ENCODE measurements around the gene RNASEH2A. TPM values are rescaled to one million over a fixed set of nuclear protein-coding genes. Genes with fewer than 3 reads are reported as not detected.
A peak's percentile ranks its signal among the peaks of the same experiment; 100 is the strongest.

Gene RNASEH2A
- total RNA-seq, 1 donor from 2014 or later: 11.1 TPM

DNA sequence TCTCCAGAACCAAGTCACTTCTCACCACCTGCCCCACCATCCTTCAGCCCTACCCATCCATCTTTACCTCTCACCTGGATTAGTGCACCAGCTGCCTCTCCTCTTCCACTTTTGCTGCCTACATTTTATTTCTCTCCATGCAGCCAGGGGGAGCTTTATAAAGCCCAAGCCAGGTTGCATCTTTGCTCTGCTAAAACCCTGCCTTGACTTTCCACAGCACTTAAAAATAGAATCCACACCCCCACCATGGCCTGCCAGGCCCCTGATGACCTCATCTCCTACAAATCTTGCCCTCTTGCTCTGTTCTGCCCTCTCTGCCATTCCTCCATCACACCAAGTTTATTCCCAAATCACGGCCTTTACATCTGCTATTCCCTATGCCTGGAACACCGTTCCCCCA, 32.8 kb upstream of the RNASEH2A start:
- TF ChIP-seq, protein P1, sequence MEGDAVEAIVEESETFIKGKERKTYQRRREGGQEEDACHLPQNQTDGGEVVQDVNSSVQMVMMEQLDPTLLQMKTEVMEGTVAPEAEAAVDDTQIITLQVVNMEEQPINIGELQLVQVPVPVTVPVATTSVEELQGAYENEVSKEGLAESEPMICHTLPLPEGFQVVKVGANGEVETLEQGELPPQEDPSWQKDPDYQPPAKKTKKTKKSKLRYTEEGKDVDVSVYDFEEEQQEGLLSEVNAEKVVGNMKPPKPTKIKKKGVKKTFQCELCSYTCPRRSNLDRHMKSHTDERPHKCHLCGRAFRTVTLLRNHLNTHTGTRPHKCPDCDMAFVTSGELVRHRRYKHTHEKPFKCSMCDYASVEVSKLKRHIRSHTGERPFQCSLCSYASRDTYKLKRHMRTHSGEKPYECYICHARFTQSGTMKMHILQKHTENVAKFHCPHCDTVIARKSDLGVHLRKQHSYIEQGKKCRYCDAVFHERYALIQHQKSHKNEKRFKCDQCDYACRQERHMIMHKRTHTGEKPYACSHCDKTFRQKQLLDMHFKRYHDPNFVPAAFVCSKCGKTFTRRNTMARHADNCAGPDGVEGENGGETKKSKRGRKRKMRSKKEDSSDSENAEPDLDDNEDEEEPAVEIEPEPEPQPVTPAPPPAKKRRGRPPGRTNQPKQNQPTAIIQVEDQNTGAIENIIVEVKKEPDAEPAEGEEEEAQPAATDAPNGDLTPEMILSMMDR (IDR thresholded peaks at IDR 0.05; ENCODE audit: insufficient read depth, low read length, severe bottlenecking): peak; percentile 38
- DNase-seq (ENCODE audit: low read depth): no peak
- peaks cover 14% of the 10 kb centered on the region for H3K36me3 ChIP-seq (ENCODE audit: control insufficient read depth, insufficient read depth, low read length)
- H3K4me3 ChIP-seq (ENCODE audit: low read depth, low read length): no peak overlapping the region
- no peaks in the 10 kb centered on the region for H3K27me3 ChIP-seq (ENCODE audit: control insufficient read depth, insufficient read depth, low read length)
- FAIRE-seq: no peak

DNA sequence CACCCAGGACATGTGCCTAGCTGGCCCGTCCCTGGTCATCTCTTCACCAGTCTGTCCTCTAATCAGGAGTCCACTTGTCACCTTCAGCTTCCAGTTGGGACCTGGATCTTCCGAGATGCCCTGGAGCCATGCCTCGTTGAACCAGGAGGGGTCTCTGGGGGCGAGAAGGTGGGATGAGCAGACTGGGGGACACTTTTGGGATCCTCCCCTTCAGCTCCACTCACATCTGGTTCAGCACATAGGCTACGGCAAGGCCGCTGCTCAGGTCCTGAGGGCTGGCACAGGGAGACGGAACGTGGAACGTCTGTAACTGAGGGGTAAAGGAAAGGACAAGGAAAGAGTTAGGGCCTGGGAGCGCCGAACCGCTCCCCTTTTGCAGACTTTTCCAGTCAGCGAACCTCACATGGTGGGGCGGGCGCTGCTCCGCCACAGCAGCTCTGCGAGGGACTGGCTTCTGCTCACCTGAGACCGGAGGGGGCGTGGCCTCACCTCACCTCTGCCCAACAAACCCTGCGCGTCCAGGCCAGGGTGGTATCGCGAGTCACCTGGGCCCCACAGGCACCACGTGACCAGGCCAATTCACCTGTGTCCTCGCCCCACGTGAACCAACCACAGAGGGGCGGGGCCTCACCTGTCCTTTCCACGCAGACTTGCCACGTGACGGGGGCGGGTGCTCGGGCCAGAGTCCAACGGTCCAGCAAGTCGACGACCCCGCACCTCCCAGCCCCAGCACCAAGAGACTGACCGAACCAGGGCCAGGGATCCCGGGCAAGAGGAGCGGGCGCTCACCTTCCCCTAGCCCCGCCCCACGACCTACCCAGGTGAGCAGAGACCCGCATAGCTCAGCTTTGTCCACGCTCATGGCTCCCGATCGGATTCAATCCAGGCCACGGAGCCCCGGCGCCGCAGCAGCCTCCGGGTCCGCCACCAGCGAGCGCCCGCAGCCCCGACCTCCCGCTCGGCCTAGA, 31.5 kb upstream of the RNASEH2A start, which contains the start of gene HOOK2:
TSS of gene HOOK2 (minus strand) at position 965 of the 968 bp plus-strand sequence. CDS start at position 862, 103 bp downstream.
- FAIRE-seq (peak; percentile 58), DNase-seq (ENCODE audit: low read depth) (peak; percentile 86)
- Histone ChIP-seq H3K27me3 (ENCODE audit: control insufficient read depth, insufficient read depth, low read length) (no peaks in the 10 kb centered on the region), H3K4me3 (ENCODE audit: low read depth, low read length) (peak within 1 kb of the TSS; percentile 96), H3K36me3 (ENCODE audit: control insufficient read depth, insufficient read depth, low read length) (peaks cover 11% of the 10 kb centered on the region)
- TF ChIP-seq, protein P1 (IDR thresholded peaks at IDR 0.05; ENCODE audit: insufficient read depth, low read length, severe bottlenecking): no peak

DNA sequence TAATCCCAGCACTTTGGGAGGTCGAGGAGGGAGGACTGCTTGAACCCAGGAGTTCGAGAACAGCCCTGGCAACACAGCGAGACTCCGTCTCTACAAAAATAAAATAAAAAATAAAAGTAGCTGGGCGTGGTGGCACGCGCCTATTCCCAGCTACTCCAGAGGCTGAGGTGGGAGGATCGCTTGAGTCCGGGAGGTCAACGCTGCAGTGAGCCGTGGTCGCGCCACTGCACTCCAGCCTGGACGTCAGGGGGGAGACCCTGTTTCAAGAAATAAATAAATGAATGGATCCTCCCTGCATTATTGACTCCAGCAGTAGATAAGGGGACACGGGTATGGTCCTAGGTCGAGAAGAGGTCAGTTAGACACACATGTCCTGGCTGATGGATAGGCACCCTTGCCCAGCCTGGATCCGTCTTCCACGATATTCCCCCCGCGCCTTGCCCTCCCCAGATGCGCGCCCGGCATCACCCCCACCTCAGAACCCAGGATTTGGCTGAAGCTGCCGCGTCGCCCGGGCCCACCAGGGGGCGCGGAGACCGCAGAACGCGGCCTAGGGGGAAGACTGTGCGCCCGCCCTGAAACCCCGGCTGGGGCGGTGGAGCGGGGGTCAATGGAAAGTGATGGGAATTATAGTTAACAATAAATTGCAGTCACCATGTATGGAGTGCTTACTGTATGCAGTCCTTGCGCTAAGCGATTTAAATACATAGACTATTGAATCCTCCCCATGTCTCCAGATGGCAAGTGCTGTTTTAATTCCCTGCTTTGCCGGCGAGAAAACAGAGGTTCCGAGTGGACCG, 29.0 kb upstream of the RNASEH2A start:
- TF ChIP-seq, protein P1 (IDR thresholded peaks at IDR 0.05; ENCODE audit: insufficient read depth, low read length, severe bottlenecking): peak; percentile 87
- DNase-seq (ENCODE audit: low read depth) (no peak), FAIRE-seq (no peak)
- Histone ChIP-seq H3K27me3 (ENCODE audit: control insufficient read depth, insufficient read depth, low read length) (no peaks in the 10 kb centered on the region), H3K36me3 (ENCODE audit: control insufficient read depth, insufficient read depth, low read length) (peaks cover 3% of the 10 kb centered on the region), H3K4me3 (ENCODE audit: low read depth, low read length) (peak overlapping the region; percentile 76)

DNA sequence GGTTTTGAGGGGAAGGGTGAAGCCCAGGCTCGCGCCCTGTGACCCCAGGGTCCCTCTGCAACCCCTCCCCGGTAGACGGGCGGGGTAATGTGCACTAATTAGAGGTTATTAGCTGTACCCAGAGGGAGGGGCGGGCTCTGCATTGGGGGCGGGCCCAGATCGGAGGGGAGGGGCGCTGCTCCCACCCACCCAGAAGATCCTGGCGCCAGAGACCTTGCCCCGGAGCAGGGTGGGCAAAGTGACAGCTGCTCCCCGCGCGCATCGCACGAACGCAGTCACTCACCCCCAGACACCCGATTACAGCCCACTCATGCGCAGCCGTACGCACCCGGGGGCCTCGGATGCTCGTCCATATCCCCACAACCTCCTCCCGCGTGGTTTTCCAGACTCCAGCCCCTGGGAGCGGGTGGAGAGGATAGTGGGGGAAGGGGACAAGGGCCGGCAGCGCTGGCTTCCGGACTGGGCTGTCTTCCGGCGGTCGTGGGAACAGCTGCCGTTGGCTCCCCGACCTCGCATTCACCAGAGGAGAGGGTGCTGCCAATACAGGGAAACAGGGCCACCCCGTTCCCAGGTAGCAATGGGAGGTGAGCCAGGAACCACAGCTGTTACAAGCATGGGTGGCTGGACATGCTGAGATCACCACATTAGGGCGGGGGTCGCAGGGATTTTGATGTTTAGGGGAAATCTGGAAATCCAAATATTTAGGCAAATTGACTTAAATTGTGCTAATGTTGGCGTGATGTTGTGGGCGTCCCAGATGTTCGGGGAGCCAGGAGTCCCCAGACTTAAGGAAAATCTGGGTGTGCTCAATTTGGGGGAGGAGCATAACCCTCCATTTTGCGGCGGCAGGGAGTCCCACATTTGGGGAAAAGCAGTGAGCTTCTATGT, 28.1 kb upstream of the RNASEH2A start:
- TF ChIP-seq, protein P1 (IDR thresholded peaks at IDR 0.05; ENCODE audit: insufficient read depth, low read length, severe bottlenecking): no peak
- H3K4me3 ChIP-seq (ENCODE audit: low read depth, low read length): peak overlapping the region; percentile 76
- H3K36me3 ChIP-seq (ENCODE audit: control insufficient read depth, insufficient read depth, low read length): peaks cover 3% of the 10 kb centered on the region
- DNase-seq (ENCODE audit: low read depth) (peak; percentile 60), FAIRE-seq (no peak)
- no peaks in the 10 kb centered on the region for H3K27me3 ChIP-seq (ENCODE audit: control insufficient read depth, insufficient read depth, low read length)

DNA sequence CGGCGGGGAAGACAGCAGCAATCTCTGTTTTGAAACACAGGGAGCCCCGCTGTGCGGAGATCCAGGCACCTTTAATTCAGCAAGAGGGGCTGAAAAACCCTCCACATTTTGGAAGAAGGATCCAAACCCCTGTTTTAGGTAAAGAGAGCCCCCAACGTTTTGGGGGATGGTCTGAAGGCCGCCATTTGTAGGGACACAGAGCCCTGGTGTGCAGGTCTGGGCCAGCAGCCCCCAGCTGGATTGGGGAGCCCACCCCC, 27.6 kb upstream of the RNASEH2A start:
- no peaks in the 10 kb centered on the region for H3K27me3 ChIP-seq (ENCODE audit: control insufficient read depth, insufficient read depth, low read length)
- DNase-seq (ENCODE audit: low read depth) (no peak), FAIRE-seq (no peak)
- no peaks in the 10 kb centered on the region for H3K36me3 ChIP-seq (ENCODE audit: control insufficient read depth, insufficient read depth, low read length)
- TF ChIP-seq, protein P1 (IDR thresholded peaks at IDR 0.05; ENCODE audit: insufficient read depth, low read length, severe bottlenecking): no peak
- peak overlapping the region; percentile 76 for H3K4me3 ChIP-seq (ENCODE audit: low read depth, low read length)
